ENCODE data around the gene MLLT10.

DNA sequence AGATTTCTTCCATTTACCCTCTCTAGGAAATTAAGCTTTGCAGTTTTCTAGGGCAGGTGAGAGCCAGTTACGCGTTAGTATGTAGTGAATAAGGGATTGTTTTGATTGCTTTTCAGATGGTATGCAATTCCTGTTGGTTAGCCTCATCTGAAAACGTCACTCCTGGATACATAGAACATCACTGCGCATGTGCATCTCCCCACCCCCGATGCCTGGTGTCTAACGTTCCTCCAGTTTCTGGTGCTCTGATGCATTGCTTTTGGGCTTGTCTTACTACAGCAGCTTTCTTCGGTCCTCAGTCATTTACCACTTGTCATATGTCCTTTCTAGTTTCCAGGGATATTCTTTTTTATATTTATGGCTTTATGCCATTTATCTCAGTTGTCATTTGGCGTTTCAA lies 22.5 kb downstream of the MLLT10 start:
- no peak for TF ChIP-seq EZH2 (IDR thresholded peaks at IDR 0.05; ENCODE audit: borderline replicate concordance)
- TF ChIP-seq, protein P1, sequence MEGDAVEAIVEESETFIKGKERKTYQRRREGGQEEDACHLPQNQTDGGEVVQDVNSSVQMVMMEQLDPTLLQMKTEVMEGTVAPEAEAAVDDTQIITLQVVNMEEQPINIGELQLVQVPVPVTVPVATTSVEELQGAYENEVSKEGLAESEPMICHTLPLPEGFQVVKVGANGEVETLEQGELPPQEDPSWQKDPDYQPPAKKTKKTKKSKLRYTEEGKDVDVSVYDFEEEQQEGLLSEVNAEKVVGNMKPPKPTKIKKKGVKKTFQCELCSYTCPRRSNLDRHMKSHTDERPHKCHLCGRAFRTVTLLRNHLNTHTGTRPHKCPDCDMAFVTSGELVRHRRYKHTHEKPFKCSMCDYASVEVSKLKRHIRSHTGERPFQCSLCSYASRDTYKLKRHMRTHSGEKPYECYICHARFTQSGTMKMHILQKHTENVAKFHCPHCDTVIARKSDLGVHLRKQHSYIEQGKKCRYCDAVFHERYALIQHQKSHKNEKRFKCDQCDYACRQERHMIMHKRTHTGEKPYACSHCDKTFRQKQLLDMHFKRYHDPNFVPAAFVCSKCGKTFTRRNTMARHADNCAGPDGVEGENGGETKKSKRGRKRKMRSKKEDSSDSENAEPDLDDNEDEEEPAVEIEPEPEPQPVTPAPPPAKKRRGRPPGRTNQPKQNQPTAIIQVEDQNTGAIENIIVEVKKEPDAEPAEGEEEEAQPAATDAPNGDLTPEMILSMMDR (IDR thresholded peaks at IDR 0.05; ENCODE audit: poor library complexity) = no peak

All from hepatocyte (in vitro differentiated cells).